Choroid plexus epithelial cell (primary cell): Measurements from ENCODE around the gene EMC8.

Experiments
- DNase-seq: peaks from one replicate; pipeline ENCODE4 v3.0.0-alpha.2; 2010; ENCODE audit warnings: low read depth
- H3K4me3 ChIP-seq: 2 replicates; pipeline ENCODE4 v1.5.1; 2011; ENCODE audit warnings: low read depth, mild to moderate bottlenecking, control low read depth, low read length, moderate library complexity
- CTCF ChIP-seq: conservative IDR thresholded peaks from 2 replicates; pipeline ENCODE4 v1.5.1; 2011; ENCODE audit warnings: low read depth, mild to moderate bottlenecking, control low read depth, inconsistent platforms, low read length, moderate library complexity

The EMC8 gene

DNA sequence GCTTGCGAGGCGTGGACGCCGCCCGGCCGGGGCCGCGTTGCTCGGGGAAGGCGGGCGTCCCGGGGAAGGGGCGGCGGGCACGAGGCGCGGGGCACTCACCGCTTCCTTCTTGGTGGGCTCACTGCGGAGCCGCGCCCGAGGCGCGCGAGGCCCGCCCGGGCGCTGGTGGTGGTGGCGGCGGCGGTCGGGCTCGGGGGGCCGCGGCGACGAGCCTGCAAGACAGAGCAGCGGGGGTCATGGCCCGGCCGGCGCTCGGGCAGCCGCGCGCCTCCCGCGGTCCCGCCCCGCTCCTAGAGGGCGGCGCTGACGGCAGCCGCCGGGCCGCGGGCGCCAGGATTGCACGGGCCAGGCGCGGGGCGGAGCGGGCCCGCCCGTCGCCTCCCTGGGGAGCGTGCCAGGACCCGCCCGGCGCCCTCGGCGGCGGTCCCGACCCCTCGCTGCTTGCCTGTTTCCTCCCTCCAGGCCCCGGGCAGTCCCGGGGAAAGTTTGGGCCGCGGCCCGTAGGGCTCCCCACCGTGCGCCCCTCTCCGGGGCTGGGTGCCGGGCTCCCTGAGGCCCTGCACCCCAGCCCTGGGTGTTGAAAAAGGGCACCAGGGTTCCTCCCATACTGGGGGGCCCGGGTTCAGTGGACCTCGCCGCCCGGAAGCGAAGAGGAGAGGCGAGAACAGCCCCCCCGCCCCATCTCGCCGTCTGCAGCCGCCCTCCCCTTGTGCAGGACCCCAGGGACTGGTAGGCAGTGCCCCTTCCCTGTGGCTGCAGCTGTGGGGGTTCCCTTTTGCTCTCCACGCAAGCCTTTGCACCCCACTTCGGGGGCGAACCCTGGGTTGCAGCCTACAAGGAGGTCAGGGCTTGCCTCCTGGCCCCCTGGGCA, 48.3 kb downstream of the EMC8 start, which contains the start of gene C16orf74:
Gene C16orf74, minus strand, starts transcription at position 270 of the 871 bp plus-strand sequence. CDS start 15,879 bp downstream, outside the sequence.
- peak within 1 kb of the TSS; percentile 59 for H3K4me3 ChIP-seq
- TF ChIP-seq CTCF = no peak
- DNase-seq = peak; percentile 50

DNA sequence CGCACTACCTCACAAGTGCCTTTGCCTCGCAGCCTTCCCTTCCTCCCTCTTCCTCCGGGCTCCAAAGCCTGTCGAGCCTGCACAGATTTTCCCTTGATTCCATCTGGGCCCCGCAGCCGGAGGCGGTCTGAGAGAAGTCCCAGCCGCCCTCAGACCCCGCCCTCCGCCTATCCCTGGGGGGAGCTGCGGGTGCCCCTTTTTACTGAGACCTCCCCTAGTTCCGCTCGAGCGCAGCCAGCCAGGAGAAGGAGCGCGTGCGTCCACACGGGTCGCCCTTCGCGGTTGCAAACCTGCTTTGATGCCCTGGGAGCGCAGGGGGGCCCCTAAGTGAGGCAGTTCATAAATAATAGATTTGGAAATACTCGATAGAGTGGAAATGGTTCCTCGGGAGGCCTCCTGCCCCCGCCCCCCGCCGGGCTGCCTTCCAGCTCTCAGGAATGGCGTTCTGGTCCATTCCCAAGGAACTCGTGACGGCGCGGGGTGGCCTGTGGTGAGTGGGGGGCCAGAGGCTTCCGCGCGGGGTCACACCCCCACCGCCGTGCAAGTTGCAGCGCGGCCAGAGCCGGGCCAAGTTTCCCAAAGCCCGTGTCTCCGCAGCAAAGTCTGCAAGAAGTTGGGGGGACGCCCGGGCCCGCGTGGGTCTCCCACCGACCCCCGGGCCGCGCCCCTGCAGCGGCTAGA, 49.1 kb downstream of the EMC8 start:
- H3K4me3 ChIP-seq = peak overlapping the region; percentile 59
- DNase-seq = peak; percentile 70
- TF ChIP-seq CTCF = peak; percentile 19

DNA sequence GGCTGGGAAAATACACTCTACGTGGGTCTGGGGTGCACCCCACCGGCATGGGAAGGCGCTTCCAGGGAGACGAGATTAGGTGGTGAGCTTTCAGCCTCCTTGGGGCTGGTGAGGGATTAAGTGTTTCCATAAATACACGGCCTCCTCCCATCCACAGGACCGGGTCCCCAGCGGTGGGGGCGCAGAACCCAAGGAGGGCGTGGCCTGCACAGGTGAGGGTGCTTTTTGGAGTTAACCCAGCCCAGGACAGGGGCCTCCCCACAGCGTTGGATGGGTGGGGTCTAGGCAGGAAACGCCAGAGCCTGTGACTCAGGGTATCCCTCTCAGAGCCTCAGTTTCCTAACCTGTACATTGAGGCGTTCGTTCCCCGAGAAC, 49.6 kb downstream of the EMC8 start:
- H3K4me3 ChIP-seq = peak overlapping the region; percentile 59
- TF ChIP-seq CTCF = no peak
- no peak for DNase-seq

DNA sequence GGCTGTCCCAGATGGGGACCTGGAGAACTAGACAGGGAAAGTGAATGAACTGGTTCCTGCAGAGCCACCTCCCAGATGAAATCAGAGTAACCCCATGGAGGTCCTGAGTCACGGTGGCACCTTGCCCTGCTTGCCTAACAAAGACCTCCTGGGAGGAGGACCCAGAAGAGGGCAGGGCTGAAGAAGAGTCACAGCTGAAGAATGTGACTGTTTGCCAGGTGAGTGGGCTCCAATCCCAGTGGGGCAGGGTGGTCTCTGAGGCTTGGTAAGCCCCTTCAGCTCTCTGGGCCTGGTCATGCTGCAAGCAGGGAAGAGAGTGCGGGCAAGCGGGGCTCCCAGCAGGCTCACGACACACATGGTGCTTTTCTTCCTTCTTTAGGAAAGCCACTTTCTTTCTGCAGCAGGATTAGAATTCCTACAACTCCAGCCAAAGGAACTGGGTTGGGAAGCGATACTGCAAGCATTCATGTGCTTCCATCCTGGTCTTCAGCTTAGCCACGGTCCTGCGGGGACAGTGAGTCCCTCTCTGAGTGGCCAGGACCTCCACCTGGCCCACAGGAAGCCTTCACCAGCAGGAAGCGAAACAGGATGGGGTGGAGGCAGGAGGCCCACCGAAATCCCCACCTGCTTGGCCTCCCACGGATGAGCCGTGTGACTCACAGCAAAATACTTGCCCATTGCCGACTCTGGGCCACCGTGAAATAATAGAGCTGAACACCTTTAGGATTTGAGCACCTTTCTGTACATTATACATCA, 52.7 kb downstream of the EMC8 start:
- TF ChIP-seq CTCF = no peak
- no peak overlapping the region for H3K4me3 ChIP-seq
- DNase-seq = no peak

GRCh38 chr16:85738923-85739715, 60.2 kb downstream of the EMC8 start:
- no peak for DNase-seq
- H3K4me3 ChIP-seq = no peak overlapping the region
- no peak for TF ChIP-seq CTCF

GRCh38 chr16:85736921-85737320, 62.4 kb downstream of the EMC8 start:
- no peak for TF ChIP-seq CTCF
- DNase-seq = no peak
- H3K4me3 ChIP-seq = no peak overlapping the region
